SHP77 (cell line): Measurements from ENCODE around the gene TMEM213.

Experiments used
- DNase-seq, 2 experiments: peaks; one replicate each; lab custom pipeline; 2025; lab: John Stamatoyannopoulos, UW

The TMEM213 gene

GRCh38 chr7:138797715-138798320 lies at the start of gene TMEM213, which contains the start of gene ATP6V0A4:
Gene TMEM213, plus strand, starts transcription at chr7:138797994. Its CDS starts 111 bp downstream, at chr7:138798105.
Gene ATP6V0A4, minus strand, starts transcription at chr7:138798196. Its CDS starts 26,949 bp downstream, at chr7:138771247.
- no peak for DNase-seq

DNA sequence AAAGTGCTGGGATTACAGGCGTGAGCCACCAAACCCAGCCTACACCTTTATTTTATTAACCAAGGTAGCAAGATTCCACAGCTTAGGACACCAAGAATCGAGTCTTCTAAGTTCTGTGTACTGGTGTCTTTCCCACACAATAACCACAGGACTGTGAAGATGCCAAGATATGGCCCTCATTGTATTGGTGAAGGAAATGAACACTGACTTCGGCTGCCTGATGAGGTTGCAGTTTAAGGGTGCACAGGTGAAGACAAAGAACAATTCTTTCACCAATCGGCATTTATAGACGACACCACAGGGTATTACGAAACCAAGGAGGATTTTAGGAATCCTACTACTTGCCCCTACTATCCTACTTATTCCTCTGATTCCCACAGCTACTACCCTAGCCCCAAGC lies 49.1 kb upstream of the TMEM213 start:
- DNase-seq = no peak

GRCh38 chr7:138749960-138750359 lies 47.8 kb upstream of the TMEM213 start:
- DNase-seq = no peak

DNA sequence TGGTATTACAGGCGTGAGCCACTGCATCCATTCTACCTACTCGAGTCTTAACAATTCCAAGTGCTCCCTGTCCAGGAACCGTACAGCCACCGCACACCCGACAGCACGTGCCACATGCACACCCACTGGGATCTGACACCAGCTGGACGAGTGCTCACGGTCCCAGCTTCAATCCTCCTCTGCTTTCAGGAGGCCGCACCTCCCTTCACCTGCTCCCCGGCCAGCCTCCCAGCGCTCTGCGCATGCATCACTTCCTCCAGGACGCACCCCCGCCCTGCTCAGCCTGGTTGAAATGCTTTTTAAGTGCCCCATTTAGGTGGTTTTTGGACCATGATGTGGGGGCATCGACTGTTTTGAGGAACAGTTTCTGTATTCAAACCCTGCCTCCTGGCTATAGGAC lies 47.3 kb upstream of the TMEM213 start:
- DNase-seq = no peak

- DNase-seq = no peak
These were observed 46.8 kb upstream of the TMEM213 start for GRCh38 chr7:138750901-138751464.

GRCh38 chr7:138752518-138753149 lies 45.2 kb upstream of the TMEM213 start:
- DNase-seq = peak; percentile 94 to 96

DNA sequence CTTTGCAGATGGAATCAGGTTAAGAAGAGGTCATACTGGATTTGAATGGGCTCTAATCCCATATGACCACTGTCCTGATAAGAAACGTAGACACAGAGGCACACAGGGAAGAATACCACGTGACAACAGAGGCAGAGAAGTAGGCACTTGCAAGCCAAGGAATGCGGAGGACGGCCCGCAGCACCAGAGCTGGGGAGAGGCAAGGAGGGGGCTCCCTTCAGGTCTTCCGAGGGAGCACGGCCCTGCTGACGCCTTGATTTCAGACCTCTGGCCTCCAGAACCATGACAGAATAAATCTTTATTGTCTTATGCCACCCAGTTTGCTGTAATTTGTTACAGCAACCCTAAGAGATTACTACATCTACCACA lies 44.7 kb upstream of the TMEM213 start:
- peak in 1 of 2 experiments; percentile 36 for DNase-seq

- DNase-seq = no peak
These were observed 44.2 kb upstream of the TMEM213 start for GRCh38 chr7:138753610-138754009.

GRCh38 chr7:138755331-138755747 lies 42.5 kb upstream of the TMEM213 start:
- DNase-seq = peak in 1 of 2 experiments; percentile 57

DNA sequence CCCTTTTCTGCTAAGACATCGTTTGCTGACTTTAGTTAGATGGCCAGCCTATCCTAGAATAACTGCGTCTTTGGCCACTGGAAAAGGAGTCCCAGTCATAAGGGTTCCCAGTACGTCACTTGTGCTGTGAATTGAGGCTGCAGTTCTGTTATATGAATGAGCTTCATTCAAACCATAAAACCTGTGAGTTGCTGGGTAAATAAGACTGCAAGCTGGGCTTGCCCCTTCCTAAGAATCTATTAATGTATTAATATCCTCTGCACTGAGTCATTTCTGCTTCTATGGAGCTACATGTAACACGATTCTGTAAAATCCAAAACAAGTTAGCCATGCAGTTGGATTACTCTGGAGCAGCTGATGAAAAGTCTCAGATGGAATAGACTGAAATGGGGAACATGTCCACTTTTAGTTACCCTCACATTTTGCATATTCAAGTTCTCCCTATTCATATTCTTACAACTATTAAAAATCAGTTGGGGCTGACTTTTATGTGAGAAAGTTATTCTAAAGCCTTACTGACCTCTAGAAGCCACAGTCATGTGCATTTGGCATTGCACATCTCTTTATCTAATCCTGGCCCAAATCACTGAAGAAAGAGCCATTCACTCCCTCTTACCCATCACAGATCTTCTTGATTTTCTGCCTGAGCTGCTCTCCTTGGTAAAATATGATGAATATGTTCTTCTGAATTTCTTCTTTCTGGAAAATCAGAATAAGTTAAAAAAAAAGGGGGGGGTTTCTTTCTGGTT lies 41.8 kb upstream of the TMEM213 start:
- DNase-seq = peak; percentile 24 to 54

GRCh38 chr7:138756591-138757242 lies 41.1 kb upstream of the TMEM213 start:
- DNase-seq = peak; percentile 5 to 22

GRCh38 chr7:138768241-138768640 lies 29.6 kb upstream of the TMEM213 start:
- DNase-seq = peak in 1 of 2 experiments; percentile 19

- no peak for DNase-seq
These were observed 26.9 kb upstream of the TMEM213 start for GRCh38 chr7:138770904-138771303.

GRCh38 chr7:138773176-138773575 lies 24.6 kb upstream of the TMEM213 start:
- DNase-seq = no peak

DNA sequence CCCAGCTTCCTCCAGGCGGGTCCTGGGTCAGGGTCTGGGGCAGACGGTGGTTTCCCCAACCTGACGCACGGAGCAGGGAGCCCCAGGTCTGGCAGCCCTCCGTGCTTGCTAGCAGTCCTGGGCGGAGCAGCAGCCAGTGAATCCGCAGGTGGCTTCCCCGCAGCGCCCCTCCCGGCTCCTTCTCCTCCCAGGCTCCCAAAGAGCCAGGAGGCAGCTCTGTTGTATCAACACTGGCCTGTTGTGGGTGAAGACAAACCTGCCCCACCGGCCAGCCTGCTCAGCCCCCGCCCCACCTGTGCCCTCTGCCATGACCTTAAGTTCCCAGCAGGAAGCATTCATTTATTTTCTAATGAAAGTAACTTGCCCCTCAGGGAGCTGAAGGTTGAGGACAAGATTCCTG lies 24.0 kb upstream of the TMEM213 start:
- no peak for DNase-seq

GRCh38 chr7:138776166-138776833 lies 21.5 kb upstream of the TMEM213 start:
- peak; percentile 47 to 48 for DNase-seq

- no peak for DNase-seq
These were observed 16.8 kb upstream of the TMEM213 start for GRCh38 chr7:138781004-138781403.

- no peak for DNase-seq
These were observed 13.1 kb upstream of the TMEM213 start for GRCh38 chr7:138784692-138785091.

DNA sequence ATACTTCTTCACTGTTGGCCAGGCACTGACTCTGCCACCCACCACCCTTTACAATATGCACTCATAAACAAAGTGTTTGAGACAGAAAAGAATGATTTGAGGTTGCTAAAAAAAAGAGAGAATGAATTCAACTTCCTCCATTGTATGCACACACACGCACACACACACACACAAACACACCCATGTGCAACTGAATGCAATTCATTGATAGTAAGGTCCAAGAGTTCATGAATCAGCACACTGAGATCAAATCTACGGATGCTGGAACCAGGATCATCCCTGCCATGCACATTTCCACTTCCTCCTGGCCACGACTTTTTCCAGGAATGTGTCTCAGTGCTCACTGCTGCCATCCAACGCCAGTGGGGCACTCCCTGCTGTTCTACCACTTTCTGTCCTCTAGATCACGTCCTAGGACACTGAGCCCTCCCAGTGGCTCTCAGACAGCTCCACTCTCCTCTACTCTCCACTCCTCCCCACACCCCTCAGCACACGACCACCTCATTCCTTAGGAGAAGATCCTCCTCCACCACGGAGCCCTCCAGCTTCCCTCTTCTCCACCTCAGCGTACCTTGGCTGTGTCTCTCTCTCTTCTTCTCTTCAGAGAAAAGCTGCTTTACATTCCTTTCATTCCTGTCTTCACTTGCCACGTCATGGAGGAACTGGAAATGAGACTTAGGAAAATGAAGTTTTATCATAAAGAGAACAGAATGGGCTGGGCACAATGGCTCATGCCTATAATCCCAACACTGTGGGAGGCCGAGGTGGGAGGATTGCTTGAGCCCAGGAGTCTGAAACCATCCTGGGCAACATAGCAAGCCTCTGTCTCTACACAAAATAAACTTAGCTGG lies 12.0 kb upstream of the TMEM213 start:
- no peak for DNase-seq

GRCh38 chr7:138796038-138796615 lies 1.7 kb upstream of the TMEM213 start:
- no peak for DNase-seq
